ENCODE measurements around the gene FBLN2. TPM values are rescaled to one million over a fixed set of nuclear protein-coding genes. Genes with fewer than 3 reads are reported as not detected.

Gene FBLN2
- total RNA-seq, 1 donor from 2014 or later = 5.8 TPM

- TF ChIP-seq, protein P1, sequence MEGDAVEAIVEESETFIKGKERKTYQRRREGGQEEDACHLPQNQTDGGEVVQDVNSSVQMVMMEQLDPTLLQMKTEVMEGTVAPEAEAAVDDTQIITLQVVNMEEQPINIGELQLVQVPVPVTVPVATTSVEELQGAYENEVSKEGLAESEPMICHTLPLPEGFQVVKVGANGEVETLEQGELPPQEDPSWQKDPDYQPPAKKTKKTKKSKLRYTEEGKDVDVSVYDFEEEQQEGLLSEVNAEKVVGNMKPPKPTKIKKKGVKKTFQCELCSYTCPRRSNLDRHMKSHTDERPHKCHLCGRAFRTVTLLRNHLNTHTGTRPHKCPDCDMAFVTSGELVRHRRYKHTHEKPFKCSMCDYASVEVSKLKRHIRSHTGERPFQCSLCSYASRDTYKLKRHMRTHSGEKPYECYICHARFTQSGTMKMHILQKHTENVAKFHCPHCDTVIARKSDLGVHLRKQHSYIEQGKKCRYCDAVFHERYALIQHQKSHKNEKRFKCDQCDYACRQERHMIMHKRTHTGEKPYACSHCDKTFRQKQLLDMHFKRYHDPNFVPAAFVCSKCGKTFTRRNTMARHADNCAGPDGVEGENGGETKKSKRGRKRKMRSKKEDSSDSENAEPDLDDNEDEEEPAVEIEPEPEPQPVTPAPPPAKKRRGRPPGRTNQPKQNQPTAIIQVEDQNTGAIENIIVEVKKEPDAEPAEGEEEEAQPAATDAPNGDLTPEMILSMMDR (IDR thresholded peaks at IDR 0.05; ENCODE audit: unreplicated experiment) = no peak
- Mint-ChIP-seq H3K36me3 (ENCODE audit: insufficient read depth) (no peaks in the 10 kb centered on the region), H3K27ac (no peak overlapping the region), H3K27me3 (peaks cover 39% of the 10 kb centered on the region), H3K9me3 (ENCODE audit: low read depth) (no peaks in the 10 kb centered on the region), H3K4me3 (ENCODE audit: low read depth) (no peak overlapping the region), H3K4me1 (ENCODE audit: low read depth) (peaks cover 5% of the 10 kb centered on the region)
- DNase-seq (ENCODE audit: low spot score, unreplicated experiment) = no peak
Observed at GRCh38 chr3:13552857-13553652, 4.1 kb downstream of the FBLN2 start.

GRCh38 chr3:13553686-13554085 lies 4.8 kb downstream of the FBLN2 start:
- Mint-ChIP-seq H3K27ac (no peak overlapping the region), H3K36me3 (ENCODE audit: insufficient read depth) (no peaks in the 10 kb centered on the region), H3K4me3 (ENCODE audit: low read depth) (no peak overlapping the region), H3K9me3 (ENCODE audit: low read depth) (no peaks in the 10 kb centered on the region), H3K27me3 (peaks cover 34% of the 10 kb centered on the region), H3K4me1 (ENCODE audit: low read depth) (peaks cover 3% of the 10 kb centered on the region)
- no peak for DNase-seq (ENCODE audit: low spot score, unreplicated experiment)
- TF ChIP-seq, protein P1 (IDR thresholded peaks at IDR 0.05; ENCODE audit: unreplicated experiment) = no peak

DNA sequence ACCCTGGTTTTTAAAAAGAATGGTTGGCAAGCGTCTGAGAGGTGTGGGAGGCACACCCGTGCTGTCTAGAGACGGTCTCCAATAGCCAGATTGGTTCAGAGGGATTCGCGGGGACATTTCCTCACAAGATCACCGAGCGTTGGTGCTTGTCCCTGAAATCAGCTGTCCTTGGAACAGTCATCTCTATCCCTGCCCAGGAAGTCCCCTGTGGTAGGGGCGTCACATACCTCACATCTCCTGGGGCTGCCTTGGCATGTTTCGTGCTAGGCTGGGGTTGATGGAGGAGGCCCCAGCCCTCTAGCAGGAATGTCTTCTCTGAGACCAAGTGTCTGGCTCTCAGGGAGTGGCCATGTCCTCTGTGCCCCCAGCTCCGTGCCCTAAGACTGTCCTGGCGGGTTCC lies 6.8 kb downstream of the FBLN2 start:
- TF ChIP-seq, protein P1 (IDR thresholded peaks at IDR 0.05; ENCODE audit: unreplicated experiment) = no peak
- Mint-ChIP-seq H3K36me3 (ENCODE audit: insufficient read depth) (no peaks in the 10 kb centered on the region), H3K27me3 (peaks cover 28% of the 10 kb centered on the region), H3K4me3 (ENCODE audit: low read depth) (no peak overlapping the region), H3K9me3 (ENCODE audit: low read depth) (no peaks in the 10 kb centered on the region), H3K27ac (no peak overlapping the region), H3K4me1 (ENCODE audit: low read depth) (peaks cover 1% of the 10 kb centered on the region)
- DNase-seq (ENCODE audit: low spot score, unreplicated experiment) = no peak

DNA sequence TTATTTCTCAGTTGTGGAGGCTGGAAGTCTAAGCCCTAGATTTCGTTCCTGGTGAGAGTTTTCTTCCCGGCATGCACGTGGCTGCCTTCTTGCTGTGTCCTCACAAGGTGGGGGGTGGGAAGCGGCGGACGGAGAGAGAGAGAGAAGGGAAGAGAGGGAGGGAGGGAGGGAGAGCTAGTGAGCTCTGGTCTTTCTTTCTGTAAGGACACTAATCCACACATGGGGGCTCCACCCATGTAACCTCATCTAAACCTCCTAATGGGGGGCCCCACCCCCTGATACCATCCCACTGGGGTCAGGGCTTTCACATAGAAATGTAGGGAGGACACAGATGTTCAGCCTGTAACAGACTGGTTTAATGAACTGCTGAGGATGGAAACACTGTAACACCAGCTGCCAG lies 7.3 kb downstream of the FBLN2 start:
- no peak overlapping the region for H3K27ac Mint-ChIP-seq
- DNase-seq (ENCODE audit: low spot score, unreplicated experiment) = no peak
- H3K4me3 Mint-ChIP-seq (ENCODE audit: low read depth) = no peak overlapping the region
- TF ChIP-seq, protein P1 (IDR thresholded peaks at IDR 0.05; ENCODE audit: unreplicated experiment) = no peak
- no peaks in the 10 kb centered on the region for H3K36me3 Mint-ChIP-seq (ENCODE audit: insufficient read depth)
- peaks cover 25% of the 10 kb centered on the region for H3K27me3 Mint-ChIP-seq
- H3K9me3 Mint-ChIP-seq (ENCODE audit: low read depth) = no peaks in the 10 kb centered on the region
- H3K4me1 Mint-ChIP-seq (ENCODE audit: low read depth) = peaks cover 1% of the 10 kb centered on the region

DNA sequence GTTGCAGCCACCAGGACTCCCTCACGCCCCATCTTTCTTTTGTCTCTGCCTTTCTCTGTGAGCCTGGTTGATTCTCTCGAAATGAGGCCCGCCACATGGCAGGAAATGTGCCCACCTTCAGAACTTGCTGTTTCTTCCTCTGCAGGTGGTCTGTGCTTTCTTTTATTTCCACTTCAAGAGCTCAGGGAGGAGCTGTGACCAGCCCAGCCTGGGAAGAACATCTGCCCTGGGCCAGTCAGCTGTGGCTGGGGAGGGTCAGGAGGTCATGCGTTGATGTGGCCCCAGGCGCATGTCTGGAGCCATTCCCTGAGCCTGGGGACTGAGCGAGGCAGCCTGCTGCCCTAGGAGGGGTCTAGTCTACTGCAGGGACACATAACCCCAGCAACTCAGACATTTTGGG lies 8.0 kb downstream of the FBLN2 start:
- no peak for DNase-seq (ENCODE audit: low spot score, unreplicated experiment)
- Mint-ChIP-seq H3K9me3 (ENCODE audit: low read depth) (no peaks in the 10 kb centered on the region), H3K4me3 (ENCODE audit: low read depth) (no peak overlapping the region), H3K27me3 (peaks cover 23% of the 10 kb centered on the region), H3K27ac (no peak overlapping the region), H3K4me1 (ENCODE audit: low read depth) (peaks cover 1% of the 10 kb centered on the region), H3K36me3 (ENCODE audit: insufficient read depth) (no peaks in the 10 kb centered on the region)
- TF ChIP-seq, protein P1 (IDR thresholded peaks at IDR 0.05; ENCODE audit: unreplicated experiment) = no peak
